ENCODE data around the gene PALLD.

DNA sequence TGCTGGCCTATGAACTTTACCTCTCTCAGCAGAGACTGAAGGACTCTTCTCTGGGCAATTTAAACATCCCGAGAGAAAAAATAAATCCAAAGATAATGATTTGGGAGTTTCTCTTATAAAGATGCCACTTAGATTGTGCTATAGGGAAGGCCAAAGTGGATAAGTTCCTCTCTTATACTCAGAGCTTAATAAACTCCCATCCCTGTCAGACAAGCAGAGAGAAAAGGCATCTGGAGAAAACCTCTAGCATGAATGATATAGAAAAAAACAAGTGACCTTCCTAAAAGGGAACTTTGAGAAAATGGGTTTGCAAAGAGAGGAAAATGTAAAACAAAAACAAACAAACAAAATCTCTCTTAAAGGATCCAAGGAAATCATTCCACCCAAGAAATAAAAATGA is 199.4 kb downstream of the PALLD start:
- TF ChIP-seq, protein P1, sequence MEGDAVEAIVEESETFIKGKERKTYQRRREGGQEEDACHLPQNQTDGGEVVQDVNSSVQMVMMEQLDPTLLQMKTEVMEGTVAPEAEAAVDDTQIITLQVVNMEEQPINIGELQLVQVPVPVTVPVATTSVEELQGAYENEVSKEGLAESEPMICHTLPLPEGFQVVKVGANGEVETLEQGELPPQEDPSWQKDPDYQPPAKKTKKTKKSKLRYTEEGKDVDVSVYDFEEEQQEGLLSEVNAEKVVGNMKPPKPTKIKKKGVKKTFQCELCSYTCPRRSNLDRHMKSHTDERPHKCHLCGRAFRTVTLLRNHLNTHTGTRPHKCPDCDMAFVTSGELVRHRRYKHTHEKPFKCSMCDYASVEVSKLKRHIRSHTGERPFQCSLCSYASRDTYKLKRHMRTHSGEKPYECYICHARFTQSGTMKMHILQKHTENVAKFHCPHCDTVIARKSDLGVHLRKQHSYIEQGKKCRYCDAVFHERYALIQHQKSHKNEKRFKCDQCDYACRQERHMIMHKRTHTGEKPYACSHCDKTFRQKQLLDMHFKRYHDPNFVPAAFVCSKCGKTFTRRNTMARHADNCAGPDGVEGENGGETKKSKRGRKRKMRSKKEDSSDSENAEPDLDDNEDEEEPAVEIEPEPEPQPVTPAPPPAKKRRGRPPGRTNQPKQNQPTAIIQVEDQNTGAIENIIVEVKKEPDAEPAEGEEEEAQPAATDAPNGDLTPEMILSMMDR (IDR thresholded peaks at IDR 0.05): no peak
- TF ChIP-seq, protein P2, sequence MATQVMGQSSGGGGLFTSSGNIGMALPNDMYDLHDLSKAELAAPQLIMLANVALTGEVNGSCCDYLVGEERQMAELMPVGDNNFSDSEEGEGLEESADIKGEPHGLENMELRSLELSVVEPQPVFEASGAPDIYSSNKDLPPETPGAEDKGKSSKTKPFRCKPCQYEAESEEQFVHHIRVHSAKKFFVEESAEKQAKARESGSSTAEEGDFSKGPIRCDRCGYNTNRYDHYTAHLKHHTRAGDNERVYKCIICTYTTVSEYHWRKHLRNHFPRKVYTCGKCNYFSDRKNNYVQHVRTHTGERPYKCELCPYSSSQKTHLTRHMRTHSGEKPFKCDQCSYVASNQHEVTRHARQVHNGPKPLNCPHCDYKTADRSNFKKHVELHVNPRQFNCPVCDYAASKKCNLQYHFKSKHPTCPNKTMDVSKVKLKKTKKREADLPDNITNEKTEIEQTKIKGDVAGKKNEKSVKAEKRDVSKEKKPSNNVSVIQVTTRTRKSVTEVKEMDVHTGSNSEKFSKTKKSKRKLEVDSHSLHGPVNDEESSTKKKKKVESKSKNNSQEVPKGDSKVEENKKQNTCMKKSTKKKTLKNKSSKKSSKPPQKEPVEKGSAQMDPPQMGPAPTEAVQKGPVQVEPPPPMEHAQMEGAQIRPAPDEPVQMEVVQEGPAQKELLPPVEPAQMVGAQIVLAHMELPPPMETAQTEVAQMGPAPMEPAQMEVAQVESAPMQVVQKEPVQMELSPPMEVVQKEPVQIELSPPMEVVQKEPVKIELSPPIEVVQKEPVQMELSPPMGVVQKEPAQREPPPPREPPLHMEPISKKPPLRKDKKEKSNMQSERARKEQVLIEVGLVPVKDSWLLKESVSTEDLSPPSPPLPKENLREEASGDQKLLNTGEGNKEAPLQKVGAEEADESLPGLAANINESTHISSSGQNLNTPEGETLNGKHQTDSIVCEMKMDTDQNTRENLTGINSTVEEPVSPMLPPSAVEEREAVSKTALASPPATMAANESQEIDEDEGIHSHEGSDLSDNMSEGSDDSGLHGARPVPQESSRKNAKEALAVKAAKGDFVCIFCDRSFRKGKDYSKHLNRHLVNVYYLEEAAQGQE (IDR thresholded peaks at IDR 0.05; ENCODE audit: insufficient read depth in 1 of 2, low read depth in 2 of 2, low read length in 1 of 2): no peak
- TF ChIP-seq POLR2AphosphoS5 (IDR thresholded peaks at IDR 0.05; ENCODE audit: low read depth, low read length): no peak

Data from Panc1 (cell line).